ENCODE results near the gene KCTD21.

Gene KCTD21

GRCh38 chr11:78195917-78196560 is 7.6 kb upstream of the KCTD21 start:
- Histone ChIP-seq H3K36me3 (replicated peaks) (peaks cover 42% of the 10 kb centered on the region), H3K27me3 (replicated peaks) (no peaks in the 10 kb centered on the region), H3K27ac (no peak overlapping the region), H3K4me3 (ENCODE audit: low read depth, low read length) (no peak overlapping the region)
- TF ChIP-seq CTCF (IDR thresholded peaks at IDR 0.05; ENCODE audit: low read depth, low read length, missing control alignments): no peak
- DNase-seq: no peak
- in situ Hi-C loops (cut with HindIII; ENCODE audit: low pct_ligation_motif_present, low sequenced_read_pairs): no loop called here

- no peak overlapping the region for H3K4me3 ChIP-seq (ENCODE audit: low read depth, low read length)
- TF ChIP-seq CTCF (IDR thresholded peaks at IDR 0.05; ENCODE audit: low read depth, low read length, missing control alignments): no peak
Observed at GRCh38 chr11:78194490-78194889, 6.1 kb upstream of the KCTD21 start.

GRCh38 chr11:78193806-78194205 is 5.4 kb upstream of the KCTD21 start:
- Histone ChIP-seq H3K36me3 (replicated peaks) (peaks cover 28% of the 10 kb centered on the region), H3K27ac (no peak overlapping the region), H3K4me3 (ENCODE audit: low read depth, low read length) (no peak overlapping the region), H3K27me3 (replicated peaks) (no peaks in the 10 kb centered on the region)
- in situ Hi-C loops (cut with HindIII; ENCODE audit: low pct_ligation_motif_present, low sequenced_read_pairs): no loop called here
- no peak for TF ChIP-seq CTCF (IDR thresholded peaks at IDR 0.05; ENCODE audit: low read depth, low read length, missing control alignments)
- no peak for DNase-seq

More at GRCh38 chr11:78194490-78194889, 6.1 kb upstream of the KCTD21 start:
- in situ Hi-C loops (cut with HindIII; ENCODE audit: low pct_ligation_motif_present, low sequenced_read_pairs): no loop called here
- no peaks in the 10 kb centered on the region for H3K27me3 ChIP-seq (replicated peaks)
- DNase-seq: no peak
- peaks cover 28% of the 10 kb centered on the region for H3K36me3 ChIP-seq (replicated peaks)
- H3K27ac ChIP-seq: no peak overlapping the region

GRCh38 chr11:78192911-78193351 is 4.5 kb upstream of the KCTD21 start:
- Histone ChIP-seq H3K27ac (peak overlapping the region; percentile 47), H3K36me3 (replicated peaks) (peaks cover 25% of the 10 kb centered on the region), H3K4me3 (ENCODE audit: low read depth, low read length) (no peak overlapping the region), H3K27me3 (replicated peaks) (no peaks in the 10 kb centered on the region)
- DNase-seq: no peak
- no peak for TF ChIP-seq CTCF (IDR thresholded peaks at IDR 0.05; ENCODE audit: low read depth, low read length, missing control alignments)
- in situ Hi-C loops (cut with HindIII; ENCODE audit: low pct_ligation_motif_present, low sequenced_read_pairs): no loop called here

GRCh38 chr11:78192223-78192719 is 3.8 kb upstream of the KCTD21 start:
- Histone ChIP-seq H3K27me3 (replicated peaks) (no peaks in the 10 kb centered on the region), H3K27ac (no peak overlapping the region), H3K36me3 (replicated peaks) (peaks cover 18% of the 10 kb centered on the region), H3K4me3 (ENCODE audit: low read depth, low read length) (no peak overlapping the region)
- TF ChIP-seq CTCF (IDR thresholded peaks at IDR 0.05; ENCODE audit: low read depth, low read length, missing control alignments): no peak
- no peak for DNase-seq
- in situ Hi-C loops (cut with HindIII; ENCODE audit: low pct_ligation_motif_present, low sequenced_read_pairs): no loop called here
